Stimulated activated CD4-positive, alpha-beta T cell treated with anti-CD3 and anti-CD28 coated beads, Interleukin-2, amount 100 ng/mL, for 48 hours (primary cell): ENCODE measurements around the gene COMMD4.
"Not testable (repeated sequence)": the region's sequence is repeated elsewhere in the genome, so short reads cannot be mapped to it uniquely, and the experiment has no call there.

Source experiments
- DNase-seq, 2 donors: peaks; one replicate each; pipeline ENCODE4 v3.0.0-alpha.2; 2020

The COMMD4 gene

DNA sequence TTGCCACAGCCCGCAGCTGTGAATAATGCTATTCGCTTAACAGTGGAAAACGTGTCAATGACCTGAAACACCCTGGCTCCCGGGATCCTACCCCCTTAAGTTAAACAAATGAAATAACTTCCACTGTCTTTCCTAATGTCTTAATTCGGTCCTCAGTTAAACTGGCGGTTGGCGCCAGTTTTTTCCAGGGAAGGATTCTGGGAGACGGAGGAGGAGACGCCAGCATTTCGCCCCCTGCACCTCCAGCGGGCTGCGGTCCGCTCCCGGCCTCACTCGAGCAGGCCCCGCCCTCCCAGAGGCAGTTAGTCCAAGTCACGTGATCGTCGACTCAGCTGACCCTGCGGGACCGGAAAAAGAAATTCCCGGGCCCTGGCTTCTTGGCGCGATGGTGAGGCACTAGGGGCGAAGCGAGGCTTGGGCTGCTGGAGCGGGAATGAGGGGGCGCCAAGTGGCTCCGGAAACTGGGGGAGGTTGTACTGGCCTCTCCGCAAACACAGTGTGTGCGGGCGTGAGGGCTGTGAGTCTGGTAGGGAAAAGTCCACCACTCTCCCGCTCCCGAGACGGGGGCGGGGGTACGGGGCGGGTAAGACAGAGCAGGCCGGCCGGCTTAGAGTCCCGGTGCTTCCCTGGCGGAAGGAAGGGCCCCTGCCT lies at the start of gene COMMD4:
Gene COMMD4, plus strand, starts transcription at position 359 of the 651 bp plus-strand sequence. Its CDS starts 27 bp downstream, at position 386.
- DNase-seq: peak; percentile 85 to 87

DNA sequence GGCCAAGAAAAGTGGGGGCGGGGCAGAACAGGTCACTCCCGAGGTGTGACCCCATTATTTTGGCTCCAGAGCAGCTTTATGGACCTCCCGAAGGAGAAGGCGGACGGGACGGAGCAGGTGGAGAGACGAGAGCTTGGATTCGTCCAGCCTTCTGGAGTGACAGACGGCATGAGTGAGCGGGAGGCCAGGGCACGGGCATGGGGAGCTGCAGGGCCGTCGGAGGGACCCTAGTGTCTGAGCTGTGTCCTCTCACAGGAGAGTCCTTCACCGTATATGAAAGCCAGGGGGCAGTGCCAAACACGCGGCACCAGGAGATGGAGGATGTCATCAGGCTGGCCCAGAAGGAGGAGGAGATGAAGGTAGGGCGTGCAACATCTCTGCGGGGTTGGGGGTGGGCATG lies 42.2 kb upstream of the COMMD4 start:
- DNase-seq: not testable (repeated sequence)

DNA sequence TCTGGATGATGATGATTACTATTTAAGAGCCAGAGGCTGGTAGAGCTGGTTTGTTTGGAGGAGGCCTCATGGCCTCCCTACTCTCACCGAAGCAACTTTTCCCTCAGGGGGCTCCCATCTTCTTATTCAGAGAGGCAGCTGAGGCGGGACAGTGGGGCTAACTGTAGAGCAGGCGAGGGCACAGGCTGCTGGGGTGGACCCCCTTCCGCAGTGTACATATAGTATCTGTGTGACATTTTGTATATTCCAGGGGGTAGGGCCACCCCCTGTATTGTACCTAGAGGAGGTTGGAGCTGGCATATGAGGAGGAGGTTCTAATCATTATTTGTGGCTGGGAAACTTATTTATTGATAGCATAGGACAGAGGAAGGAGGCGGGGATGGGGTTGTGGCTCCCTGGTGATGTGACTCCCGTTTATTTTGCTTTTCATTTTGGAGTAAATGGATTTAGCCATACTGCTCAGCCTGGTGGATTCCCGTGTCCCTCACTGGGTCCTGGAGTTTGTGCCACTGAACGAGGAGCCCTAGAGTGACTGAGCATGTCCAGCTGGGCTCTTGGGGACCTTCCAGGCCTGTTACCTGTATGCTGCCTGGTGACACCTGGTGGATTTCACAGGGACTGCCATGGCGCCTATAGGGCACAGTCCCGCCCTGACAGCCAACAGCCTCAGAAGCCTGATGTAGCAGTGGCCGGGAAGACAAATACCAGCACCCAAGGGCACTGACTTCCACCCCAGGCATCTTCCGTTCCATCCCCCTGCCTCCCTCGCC lies 37.1 kb upstream of the COMMD4 start:
- not testable (repeated sequence) for DNase-seq

DNA sequence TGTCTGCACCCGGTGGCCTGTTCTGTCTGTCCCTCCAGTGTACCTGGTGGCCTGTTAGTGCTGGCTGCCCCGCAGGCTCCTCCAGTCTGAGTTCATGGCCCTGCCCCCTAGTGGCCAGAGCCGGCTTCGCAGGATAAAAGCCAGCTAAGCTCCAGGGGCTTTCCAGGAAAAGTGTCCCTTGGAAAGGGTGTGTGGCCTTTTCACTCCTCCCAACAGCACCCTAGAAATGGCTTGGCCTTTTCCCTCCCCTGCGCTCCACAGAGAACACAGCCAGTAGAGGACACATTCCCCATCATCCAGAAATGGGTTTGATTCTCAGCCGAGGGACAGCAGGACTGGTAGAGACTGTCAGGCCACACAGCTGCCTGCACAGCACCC lies 36.6 kb upstream of the COMMD4 start:
- peak; percentile 56 to 60 for DNase-seq

DNA sequence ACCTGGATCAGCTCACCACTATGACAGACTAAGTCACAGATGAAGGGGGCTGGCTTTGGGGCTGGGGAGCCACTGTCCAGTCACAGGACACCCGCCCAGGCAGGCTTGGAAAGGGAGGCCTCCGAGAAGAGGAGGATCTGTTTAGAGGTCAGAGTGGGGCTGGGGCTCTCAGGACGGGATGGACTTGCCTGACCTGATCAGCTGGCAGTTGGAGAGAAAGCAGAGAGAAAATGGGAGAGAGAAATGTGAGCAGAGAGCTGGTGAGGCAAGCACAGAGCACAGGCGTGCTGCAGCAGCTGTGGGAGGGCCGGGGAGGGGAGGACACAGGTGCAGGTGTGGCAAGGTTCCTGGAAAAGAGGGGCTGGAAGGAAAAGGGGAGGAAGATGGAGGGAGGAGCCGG lies 35.8 kb upstream of the COMMD4 start:
- not testable (repeated sequence) for DNase-seq

DNA sequence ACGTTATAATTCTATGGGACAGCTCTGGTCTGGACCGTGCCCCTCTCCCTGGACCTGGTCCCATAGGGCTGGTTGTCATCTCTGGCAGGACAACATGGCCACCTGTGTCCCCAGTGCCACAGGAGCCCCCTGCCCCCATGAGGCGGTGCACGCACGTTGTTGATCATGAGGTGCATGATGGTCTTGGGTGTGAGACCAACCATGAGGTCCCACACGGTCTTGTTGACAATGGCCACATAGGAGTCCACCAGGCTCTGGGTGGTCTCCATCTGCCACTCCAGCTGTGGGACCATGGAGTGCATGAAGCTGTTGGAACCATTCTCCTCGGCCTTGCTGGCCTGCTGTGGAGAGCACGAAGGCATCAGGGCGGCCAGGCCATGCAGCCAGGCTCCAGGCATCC lies 33.5 kb upstream of the COMMD4 start:
- DNase-seq: no peak

DNA sequence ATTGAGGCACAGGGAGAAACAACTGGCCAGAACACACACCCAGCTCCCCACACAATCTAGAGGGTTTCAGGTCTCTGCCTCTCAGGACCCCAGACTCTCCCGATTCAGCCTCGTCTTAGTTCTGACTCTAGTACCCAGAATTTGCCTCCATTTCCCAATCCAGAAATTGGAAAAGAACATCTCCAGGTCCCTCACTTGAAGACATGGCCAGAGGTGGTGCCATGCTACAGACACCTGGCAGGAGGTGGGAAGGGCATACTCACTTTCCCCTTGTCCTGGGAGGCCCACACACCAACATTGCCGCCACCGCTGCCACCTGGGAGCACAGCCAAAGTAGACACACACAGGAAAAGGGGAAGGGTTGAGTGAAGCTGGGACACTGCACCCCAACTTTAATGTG lies 33.1 kb upstream of the COMMD4 start:
- not testable (repeated sequence) for DNase-seq

DNA sequence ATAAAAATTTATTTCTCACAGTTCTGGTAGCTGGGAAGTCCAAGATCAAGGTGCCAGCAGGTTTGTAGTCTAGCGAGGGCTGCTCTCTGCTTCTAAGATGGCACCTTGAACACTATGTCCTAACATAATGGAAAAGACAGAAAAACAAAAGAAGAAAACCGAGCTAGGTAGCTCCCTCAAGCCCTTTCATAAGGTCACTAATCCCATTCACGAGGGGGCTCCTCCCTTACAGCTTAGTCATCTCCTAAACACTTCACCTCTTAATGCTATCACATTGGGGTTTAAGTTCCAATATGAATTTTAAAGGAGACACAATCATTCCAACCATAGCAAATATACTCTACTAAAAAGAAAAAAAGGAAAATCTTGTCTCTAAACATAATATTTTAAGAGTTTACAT lies 29.7 kb upstream of the COMMD4 start:
- DNase-seq: no peak

DNA sequence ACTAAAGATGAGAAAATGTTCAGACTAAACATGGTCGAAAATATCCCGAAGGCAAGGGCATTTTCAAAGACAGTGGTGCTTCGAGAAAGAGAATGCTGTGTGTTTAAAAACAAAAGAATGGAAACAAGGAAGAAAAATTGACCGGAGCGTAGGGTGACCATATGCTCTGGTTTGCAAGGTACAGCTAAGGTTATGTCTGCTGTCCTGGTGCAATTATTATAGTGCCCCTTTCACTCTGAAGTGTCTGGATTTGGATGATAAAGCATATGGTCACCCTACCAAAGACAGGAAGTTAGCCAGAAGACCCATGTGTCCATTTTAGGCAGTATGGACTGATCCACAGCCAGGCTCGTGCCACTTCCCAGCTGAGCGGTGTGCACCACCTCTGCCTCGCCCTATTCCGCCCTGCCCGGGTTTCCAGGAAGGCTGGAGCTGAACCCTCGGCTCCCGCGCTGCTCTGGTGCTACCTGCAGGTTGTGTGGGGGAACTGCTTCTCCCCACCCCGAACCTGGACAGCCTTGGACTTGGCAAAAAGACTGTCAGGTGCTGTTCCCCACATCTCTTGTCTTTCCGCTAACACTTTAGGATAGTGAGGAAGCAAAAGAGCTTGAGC lies 28.0 kb upstream of the COMMD4 start:
- peak; percentile 7 to 12 for DNase-seq

DNA sequence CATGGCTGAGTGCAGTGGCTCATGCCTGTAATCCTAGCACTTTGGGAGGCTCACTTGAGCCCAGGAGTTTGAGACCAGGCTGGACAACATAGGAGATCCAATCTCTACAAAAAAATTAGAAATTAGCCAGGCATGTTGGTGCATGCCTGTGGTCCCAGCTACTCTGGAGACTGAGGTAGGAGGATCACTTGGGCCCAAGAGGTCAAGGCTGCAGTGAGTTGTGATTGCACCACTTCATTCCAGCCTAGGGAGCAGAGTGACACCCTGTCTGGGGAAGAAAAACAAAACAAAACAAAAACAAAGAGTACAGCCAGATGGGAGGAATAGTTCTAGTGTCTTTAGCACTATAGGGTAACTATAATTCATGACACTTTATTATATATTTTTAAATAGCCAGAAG lies 26.2 kb upstream of the COMMD4 start:
- DNase-seq: no peak

DNA sequence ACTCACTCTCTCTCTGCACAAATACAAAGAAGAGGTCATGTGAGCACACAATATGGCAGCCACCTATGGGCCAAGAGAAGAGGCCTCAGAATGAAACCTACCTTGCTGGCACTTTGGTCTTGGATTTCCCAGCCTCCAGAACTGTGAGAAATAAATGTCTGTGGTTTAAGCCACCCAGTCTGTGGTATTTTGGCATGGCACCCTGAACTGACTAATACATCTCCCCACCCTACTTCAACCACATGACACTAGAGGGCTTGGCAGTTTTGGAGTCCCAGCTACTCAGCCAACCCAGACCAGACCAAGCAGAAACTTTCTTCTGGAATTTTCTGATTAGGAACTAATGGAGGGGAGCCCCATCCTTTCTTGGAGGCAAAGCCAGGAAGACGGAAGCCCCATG lies 23.3 kb upstream of the COMMD4 start:
- DNase-seq: not testable (repeated sequence)

DNA sequence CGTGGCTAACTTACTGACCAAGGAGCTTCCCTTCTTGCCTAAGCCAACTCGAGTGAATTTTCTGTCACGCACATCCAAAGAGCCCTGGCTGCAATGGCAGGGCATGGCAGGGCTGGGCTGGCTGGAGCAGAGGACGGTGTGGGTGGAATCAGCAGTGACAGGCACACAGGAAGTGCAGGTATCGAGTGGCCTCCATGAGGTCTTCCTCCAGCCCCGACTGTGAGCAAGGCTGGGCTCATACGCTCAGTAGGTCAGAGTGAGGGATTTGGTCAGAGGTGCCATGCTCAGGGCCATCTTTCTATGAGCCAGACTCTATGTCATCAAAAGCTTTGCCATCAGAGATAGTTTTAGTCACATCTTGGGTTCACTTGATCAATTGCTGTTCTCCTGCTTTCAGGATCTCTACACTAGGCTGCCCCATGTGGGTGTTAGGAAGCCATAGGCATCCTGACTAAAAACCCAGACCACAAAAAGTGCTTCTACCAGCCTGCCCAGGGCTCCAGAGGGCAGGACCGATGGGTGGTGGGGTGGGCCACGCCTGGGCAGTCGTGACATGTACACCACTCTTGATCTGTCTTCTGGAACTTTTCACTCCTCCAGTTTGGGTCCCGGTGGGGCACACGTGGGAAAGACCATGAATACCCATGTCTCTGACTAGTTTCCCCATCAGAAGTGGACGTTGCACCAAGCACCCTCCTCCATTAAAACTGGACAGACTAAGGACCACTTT lies 22.6 kb upstream of the COMMD4 start:
- DNase-seq: no peak

DNA sequence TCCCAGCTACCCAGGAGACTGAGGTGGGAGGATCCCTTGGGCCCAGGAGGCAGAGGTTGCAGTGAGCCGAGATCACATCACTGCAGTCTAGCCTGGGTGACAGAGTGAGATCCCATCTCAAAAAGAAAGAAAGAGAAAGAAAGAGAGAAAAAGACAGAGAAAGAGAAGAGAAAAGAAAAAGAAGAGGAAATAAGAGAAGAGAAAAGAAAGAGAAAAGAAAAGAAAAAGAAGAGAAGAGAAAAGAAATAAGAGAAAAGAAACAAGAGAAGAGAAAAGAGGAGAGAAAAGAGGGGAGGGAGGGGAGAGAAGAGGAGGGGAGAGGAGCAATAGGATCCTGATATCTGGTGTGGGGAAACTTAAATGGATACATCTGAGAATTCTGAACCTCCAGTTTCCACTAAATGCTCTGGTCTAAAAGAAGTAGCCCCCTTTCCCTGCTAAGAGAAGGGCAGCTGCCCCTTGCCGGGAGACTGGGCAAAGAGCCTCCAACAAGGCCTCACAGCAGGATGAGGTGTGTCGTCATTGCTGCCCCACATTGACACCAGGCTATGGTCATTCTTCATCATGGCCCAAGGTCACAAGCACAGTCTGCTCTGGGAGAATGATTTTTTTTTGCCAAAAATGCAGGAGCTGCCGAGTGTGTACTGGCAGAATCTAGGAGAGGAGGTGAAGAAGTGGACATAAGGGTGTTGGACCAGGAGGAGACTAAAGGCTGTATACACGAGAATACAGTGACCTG lies 21.1 kb upstream of the COMMD4 start:
- no peak for DNase-seq

DNA sequence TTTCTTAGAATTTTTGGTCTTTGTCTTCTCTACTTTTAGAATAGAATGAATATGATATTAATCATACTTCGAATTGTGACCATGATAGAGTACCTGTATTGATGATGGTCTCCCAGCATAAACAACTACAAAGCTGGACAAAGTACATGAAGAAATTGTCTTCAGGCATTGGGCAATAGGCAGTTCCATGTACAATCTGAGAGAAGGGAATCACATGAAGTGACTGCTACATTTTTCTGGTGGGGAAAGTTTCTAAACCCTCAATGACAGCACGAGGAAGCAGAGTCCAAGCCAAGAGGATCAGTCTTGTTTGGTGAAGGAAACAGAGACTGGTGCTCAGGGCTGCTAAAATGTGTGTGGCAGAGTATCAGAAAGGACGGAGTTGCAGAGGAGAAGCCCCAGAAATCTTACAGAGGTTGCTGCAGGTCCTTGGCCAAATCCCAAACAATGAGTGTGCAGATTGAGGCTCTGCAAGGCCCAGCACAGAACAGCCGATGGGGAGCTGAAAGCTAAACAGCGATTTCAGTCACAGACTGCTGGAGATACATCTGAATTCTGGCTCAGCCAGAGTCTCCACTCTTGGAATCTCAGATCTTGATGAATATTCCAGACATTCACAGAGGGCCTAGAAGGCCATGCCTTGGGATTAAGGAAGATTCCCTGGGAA lies 16.5 kb upstream of the COMMD4 start:
- not testable (repeated sequence) for DNase-seq

DNA sequence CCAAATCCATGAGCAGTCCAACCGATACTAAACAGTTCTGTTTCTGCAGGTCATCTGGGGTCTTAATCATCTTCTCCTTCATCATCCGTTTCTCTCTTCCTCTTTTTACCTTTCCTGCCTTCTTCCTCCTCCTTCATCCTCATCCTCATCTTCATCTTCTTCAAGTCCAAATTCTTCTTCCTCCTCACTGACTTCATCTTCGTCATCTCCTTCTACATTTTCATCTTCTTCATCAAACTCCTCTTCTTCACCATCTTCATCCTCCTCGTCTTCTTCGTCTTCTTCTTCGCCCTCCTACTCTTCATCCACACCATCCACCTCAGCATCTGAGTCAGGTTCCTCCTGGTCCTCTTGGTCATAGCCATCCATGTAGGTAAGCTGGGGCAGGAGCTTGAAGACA lies 14.2 kb upstream of the COMMD4 start:
- no peak for DNase-seq

DNA sequence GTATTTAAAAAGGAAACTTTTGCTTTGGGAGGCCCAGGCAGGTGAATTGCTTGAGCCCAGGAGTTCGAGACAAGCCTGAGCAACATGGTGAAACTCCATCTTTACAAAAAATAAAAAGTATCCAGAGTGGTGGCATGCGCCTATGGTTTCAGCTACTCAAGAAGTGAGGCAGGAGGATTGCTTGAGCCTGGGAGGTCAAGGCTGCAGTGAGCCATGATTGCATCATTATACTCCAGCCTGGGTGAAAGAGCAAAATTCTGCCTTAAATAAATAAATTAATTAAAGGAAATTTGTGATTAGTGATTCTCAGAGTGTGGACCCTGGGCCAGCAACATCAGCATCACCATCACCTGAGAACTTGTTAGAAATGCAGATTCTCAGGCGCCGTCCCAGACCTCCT lies 9.9 kb upstream of the COMMD4 start:
- DNase-seq: no peak

DNA sequence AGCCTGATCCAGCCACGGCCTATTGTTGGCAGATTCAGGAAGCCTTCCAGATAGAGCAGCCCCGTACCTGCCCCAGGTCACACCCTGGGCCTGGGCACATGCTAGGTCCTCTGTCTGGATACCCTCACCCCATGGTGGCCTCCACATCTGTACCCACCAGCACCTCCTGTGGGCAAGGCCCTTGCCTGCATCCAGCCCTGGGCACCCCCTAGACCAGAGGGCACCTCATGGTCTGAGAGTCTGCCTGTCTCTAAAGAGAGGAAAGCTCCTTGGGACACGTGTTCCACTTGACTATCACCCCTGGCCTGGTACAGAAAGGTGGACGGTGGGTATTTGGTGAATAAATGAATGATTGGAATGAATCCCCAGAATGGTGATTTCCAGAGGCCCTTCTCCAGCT lies 8.9 kb upstream of the COMMD4 start:
- no peak for DNase-seq

DNA sequence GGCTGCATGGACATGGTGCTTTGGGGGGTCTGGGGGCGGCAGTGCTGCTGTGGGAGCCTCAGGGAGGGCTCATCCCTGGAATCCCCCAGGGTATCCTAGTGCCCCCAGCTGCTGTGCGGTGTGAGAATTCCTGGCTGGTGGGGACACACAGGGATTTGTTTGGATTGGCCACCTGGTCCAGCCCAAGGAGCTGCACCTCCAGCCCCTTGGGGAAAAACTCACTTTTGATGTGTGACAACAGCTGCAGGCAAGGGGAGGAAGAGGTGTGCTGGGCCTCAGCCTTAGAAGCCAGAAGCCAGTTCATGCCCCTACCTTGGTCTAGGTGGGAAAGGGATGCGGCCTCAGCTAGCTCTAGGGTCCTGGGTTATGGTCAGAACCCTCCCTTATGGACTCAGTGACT lies 8.4 kb upstream of the COMMD4 start:
- DNase-seq: no peak

DNA sequence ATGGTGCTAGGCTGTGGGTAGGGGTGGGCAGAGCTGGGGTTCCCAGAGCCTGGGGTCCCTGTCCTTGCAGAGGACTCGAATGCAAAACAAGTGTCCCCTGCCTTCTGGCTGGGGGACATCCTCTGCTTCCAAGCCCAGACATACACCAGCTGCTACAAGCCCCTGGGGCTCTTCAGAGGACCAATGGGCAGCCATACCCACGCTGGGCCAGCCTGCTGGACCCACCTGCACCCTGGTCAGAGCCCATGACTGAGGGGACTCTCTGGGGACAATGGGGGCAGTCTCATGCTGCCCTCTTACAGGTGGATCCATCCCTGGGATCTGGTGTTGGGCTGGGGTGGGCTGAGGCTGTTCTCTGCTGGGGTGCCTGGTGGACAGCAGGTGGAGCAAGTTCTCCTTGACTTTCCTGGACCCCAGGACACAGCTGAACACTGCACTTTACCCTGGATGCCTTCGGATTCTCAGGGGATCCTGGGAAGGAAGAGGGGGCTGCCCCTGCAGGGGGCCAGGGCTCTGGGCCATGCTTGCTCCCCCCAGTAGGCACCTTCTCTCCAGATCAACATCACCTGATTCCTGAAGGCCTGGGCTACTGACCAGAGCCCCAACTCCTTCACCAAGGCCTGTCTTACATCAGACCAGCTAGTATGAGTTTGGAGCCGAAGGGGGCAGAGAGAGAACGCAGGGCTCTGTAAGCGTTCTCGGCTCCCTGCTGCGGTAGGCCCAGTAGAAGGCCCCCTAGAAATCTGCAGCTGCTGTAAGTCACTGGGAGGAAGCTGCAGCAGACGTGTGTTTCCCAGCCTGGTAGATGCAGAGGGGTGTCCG lies 7.2 kb upstream of the COMMD4 start:
- no peak for DNase-seq

DNA sequence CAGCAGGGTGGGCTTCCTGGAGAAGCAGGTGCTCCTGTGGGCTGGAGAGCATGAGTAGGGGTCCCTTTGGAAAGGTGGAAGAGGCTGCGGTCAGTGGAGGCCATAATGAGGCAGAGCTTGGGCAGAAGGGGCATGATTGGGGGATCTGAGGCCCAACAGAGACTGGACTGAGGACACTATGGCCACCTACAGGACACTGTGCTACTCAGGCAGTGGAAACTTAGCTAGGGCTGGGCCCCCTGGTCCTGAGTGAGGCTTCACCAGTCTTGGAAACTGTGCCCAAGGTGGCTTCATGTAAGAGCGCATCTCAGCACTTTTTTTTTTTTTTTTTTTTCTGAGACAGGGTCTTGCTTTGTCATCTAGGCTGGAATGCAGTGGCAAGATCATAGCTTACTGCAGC lies 6.3 kb upstream of the COMMD4 start:
- no peak for DNase-seq

DNA sequence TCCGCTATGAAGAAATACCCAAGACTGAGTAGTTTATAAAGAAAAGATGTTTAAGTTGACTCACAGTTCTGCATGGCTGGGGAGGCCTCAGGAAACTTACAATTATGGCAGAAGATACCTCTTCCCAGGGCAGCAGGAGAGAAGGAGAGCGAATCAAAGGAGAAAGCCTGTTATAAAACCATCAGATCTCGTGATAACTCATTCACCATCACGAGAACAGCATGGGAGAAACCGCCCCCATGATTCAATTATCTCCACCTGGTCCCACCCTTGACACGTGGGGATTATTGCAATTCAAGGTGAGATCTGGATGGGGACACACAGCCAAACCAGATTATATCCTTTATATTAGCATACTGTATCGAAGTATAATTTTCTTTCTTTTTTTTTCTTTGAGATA lies 3.8 kb upstream of the COMMD4 start:
- DNase-seq: not testable (repeated sequence)
